ENCODE data around the gene ZNF653. TPM values are rescaled to one million over a fixed set of nuclear protein-coding genes. Genes with fewer than 3 reads are reported as not detected.

The ZNF653 gene
- total and polyA plus RNA-seq, 2 of the 8 experiments (the other 6 are each of a cell fraction or from before 2014, with no cell fraction given), result 7.0 to 7.9 TPM

DNA sequence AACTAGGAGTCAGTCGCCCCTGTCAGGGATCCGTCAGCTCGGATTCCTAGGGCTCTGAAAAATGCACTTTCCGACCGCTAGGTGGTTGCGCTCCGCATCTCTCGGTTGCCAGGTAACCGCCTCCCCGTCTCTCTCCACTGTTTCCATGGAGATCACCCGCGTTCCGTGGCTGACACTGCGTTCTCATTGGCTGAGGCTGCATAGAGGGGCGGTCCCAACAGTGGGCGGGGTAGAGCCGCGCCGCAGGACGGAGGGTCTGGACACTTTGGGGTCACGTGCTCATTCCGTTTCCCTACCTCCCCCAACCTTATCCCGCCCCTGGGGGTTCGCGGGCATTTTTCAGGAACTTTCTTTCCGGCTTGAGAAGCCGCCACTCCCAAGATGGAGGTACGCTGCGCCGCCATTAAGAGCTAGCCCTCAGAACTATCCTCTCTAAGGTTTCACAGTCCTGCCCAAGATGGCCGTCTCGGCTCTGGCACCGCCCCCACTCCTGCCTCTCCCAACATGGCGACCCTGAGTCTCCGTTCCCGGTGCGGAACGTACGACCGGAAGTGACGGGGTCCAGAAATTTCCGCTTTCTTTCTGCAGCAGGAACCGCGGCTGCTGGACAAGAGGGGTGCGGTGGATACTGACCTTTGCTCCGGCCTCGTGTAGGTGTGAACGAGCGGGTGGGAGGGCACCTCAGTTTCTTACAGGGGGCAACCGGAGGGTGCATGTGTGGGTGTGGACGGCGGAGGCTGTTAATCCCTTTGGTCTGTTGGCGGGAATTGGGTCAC, 70.4 kb downstream of the ZNF653 start, which contains the start of the genes ODAD3 and PRKCSH (continued):
- TF ChIP-seq BCL11A (IDR thresholded peaks at IDR 0.05; ENCODE audit: low read depth in 2 of 2, low read length in 2 of 2) (no peak), BACH1 (IDR thresholded peaks at IDR 0.05; ENCODE audit: low read length) (no peak), FOSL1 (IDR thresholded peaks at IDR 0.05; ENCODE audit: insufficient read depth, low read depth, low read length) (0 out of 2 replicates have a peak, but pooled peaks have one; percentile 36), POU5F1 (IDR thresholded peaks at IDR 0.05; ENCODE audit: low read depth, low read length) (no peak), GTF2F1 (IDR thresholded peaks at IDR 0.05; ENCODE audit: borderline replicate concordance, low read depth, low read length) (no peak), SIN3A (conservative IDR thresholded peaks at IDR 0.05 in 1 of 2, IDR thresholded peaks at IDR 0.05 in 1 of 2; ENCODE audit: low read depth in 1 of 2, low read length in 2 of 2) (peak; percentile 95 to 98), SRF (IDR thresholded peaks at IDR 0.05; ENCODE audit: low read depth, low read length) (no peak), KDM1A (IDR thresholded peaks at IDR 0.05; ENCODE audit: borderline replicate concordance, low read length) (no peak), CHD2 (IDR thresholded peaks at IDR 0.05; ENCODE audit: low read length) (no peak), SAP30 (IDR thresholded peaks at IDR 0.05; ENCODE audit: insufficient read depth, insufficient replicate concordance, low read length) (peak; percentile 91), SP1 (IDR thresholded peaks at IDR 0.05; ENCODE audit: low read depth, low read length) (peak; percentile 77; the same call in 1 of the 2 replicates), TCF12 (IDR thresholded peaks at IDR 0.05; ENCODE audit: low read depth, low read length) (0 out of 2 replicates have a peak, but pooled peaks have one; percentile 6), RFX5 (IDR thresholded peaks at IDR 0.05; ENCODE audit: borderline replicate concordance, low read depth, low read length) (no peak), SUZ12 (IDR thresholded peaks at IDR 0.05; ENCODE audit: low read length) (no peak), CHD1 (IDR thresholded peaks at IDR 0.05; ENCODE audit: low read depth, low read length) (no peak), ATF3 (IDR thresholded peaks at IDR 0.05; ENCODE audit: insufficient read depth, low read depth, low read length) (peak; percentile 34; the same call in 1 of the 2 replicates)
- TF ChIP-seq, protein P1, sequence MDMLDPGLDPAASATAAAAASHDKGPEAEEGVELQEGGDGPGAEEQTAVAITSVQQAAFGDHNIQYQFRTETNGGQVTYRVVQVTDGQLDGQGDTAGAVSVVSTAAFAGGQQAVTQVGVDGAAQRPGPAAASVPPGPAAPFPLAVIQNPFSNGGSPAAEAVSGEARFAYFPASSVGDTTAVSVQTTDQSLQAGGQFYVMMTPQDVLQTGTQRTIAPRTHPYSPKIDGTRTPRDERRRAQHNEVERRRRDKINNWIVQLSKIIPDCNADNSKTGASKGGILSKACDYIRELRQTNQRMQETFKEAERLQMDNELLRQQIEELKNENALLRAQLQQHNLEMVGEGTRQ (IDR thresholded peaks at IDR 0.05; ENCODE audit: low read length), result peak; percentile 91
- TF ChIP-seq, protein P2, sequence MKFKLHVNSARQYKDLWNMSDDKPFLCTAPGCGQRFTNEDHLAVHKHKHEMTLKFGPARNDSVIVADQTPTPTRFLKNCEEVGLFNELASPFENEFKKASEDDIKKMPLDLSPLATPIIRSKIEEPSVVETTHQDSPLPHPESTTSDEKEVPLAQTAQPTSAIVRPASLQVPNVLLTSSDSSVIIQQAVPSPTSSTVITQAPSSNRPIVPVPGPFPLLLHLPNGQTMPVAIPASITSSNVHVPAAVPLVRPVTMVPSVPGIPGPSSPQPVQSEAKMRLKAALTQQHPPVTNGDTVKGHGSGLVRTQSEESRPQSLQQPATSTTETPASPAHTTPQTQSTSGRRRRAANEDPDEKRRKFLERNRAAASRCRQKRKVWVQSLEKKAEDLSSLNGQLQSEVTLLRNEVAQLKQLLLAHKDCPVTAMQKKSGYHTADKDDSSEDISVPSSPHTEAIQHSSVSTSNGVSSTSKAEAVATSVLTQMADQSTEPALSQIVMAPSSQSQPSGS (IDR thresholded peaks at IDR 0.05; ENCODE audit: low read length), result no peak
